ENCODE data around the gene B3GNT4.
"Not testable (repeated sequence)": the region's sequence is repeated elsewhere in the genome, so short reads cannot be mapped to it uniquely, and the experiment has no call there.

The B3GNT4 gene

GRCh38 chr12:122203301-122204166 lies at the start of gene B3GNT4:
Gene B3GNT4, plus strand, starts transcription at chr12:122203709. Its CDS starts 910 bp downstream, at chr12:122204619.
- DNase-seq (ENCODE audit: low read depth) = peak; percentile 56

- DNase-seq (ENCODE audit: low read depth) = no peak
Measured at GRCh38 chr12:122155705-122156104, 47.8 kb upstream of the B3GNT4 start.

- DNase-seq (ENCODE audit: low read depth) = no peak
Measured at GRCh38 chr12:122158700-122159285, 44.7 kb upstream of the B3GNT4 start.

GRCh38 chr12:122159882-122160281 lies 43.6 kb upstream of the B3GNT4 start:
- DNase-seq (ENCODE audit: low read depth) = no peak

GRCh38 chr12:122160761-122161160 lies 42.7 kb upstream of the B3GNT4 start:
- DNase-seq (ENCODE audit: low read depth) = no peak

- no peak for DNase-seq (ENCODE audit: low read depth)
Measured at GRCh38 chr12:122161682-122162081, 41.8 kb upstream of the B3GNT4 start.

GRCh38 chr12:122162976-122163375 lies 40.5 kb upstream of the B3GNT4 start:
- no peak for DNase-seq (ENCODE audit: low read depth)

GRCh38 chr12:122166422-122167349 lies 36.8 kb upstream of the B3GNT4 start:
- DNase-seq (ENCODE audit: low read depth) = peak; percentile 10

- DNase-seq (ENCODE audit: low read depth) = no peak
Measured at GRCh38 chr12:122167356-122167925, 36.1 kb upstream of the B3GNT4 start.

- DNase-seq (ENCODE audit: low read depth) = no peak
Measured at GRCh38 chr12:122168492-122168891, 35.0 kb upstream of the B3GNT4 start.

- DNase-seq (ENCODE audit: low read depth) = no peak
Measured at GRCh38 chr12:122171399-122171798, 32.1 kb upstream of the B3GNT4 start.

GRCh38 chr12:122172262-122172939 lies 31.1 kb upstream of the B3GNT4 start:
- DNase-seq (ENCODE audit: low read depth) = no peak

- no peak for DNase-seq (ENCODE audit: low read depth)
Measured at GRCh38 chr12:122174155-122174845, 29.2 kb upstream of the B3GNT4 start, which contains the start of gene IL31. Gene IL31, minus strand, starts transcription at chr12:122174221. Its CDS starts 49 bp downstream, at chr12:122174172.

- not testable (repeated sequence) for DNase-seq (ENCODE audit: low read depth)
Measured at GRCh38 chr12:122176473-122176872, 27.0 kb upstream of the B3GNT4 start.

GRCh38 chr12:122182887-122183587 lies 20.5 kb upstream of the B3GNT4 start, which contains the start of gene LRRC43:
Gene LRRC43, plus strand, starts transcription at chr12:122183123. Its CDS starts 22 bp downstream, at chr12:122183145.
- DNase-seq (ENCODE audit: low read depth) = no peak

GRCh38 chr12:122183588-122183940 lies 19.9 kb upstream of the B3GNT4 start:
- DNase-seq (ENCODE audit: low read depth) = no peak

- no peak for DNase-seq (ENCODE audit: low read depth)
Measured at GRCh38 chr12:122184517-122184916, 19.0 kb upstream of the B3GNT4 start.

- no peak for DNase-seq (ENCODE audit: low read depth)
Measured at GRCh38 chr12:122185079-122185478, 18.4 kb upstream of the B3GNT4 start.

- no peak for DNase-seq (ENCODE audit: low read depth)
Measured at GRCh38 chr12:122185494-122186082, 17.9 kb upstream of the B3GNT4 start.

GRCh38 chr12:122187466-122187865 lies 16.0 kb upstream of the B3GNT4 start:
- DNase-seq (ENCODE audit: low read depth) = no peak
